EL (cell line): Measurements from ENCODE around the gene RASAL3.

Source experiments
- DNase-seq: peaks from one replicate; pipeline ENCODE4 v3.0.0-alpha.2; 2016

Gene RASAL3

GRCh38 chr19:15432629-15433518 lies 31.5 kb downstream of the RASAL3 start:
- peak; percentile 90 for DNase-seq

GRCh38 chr19:15432018-15432494 lies 32.3 kb downstream of the RASAL3 start:
- DNase-seq = no peak

GRCh38 chr19:15431396-15432017 lies 32.8 kb downstream of the RASAL3 start:
- DNase-seq = no peak

GRCh38 chr19:15430526-15431120 lies 33.7 kb downstream of the RASAL3 start:
- DNase-seq = no peak

GRCh38 chr19:15429825-15430467 lies 34.4 kb downstream of the RASAL3 start:
- DNase-seq = no peak

- no peak for DNase-seq
These were observed 35.2 kb downstream of the RASAL3 start for GRCh38 chr19:15428956-15429824.

GRCh38 chr19:15427991-15428471 lies 36.3 kb downstream of the RASAL3 start:
- no peak for DNase-seq

- no peak for DNase-seq
These were observed 37.0 kb downstream of the RASAL3 start for GRCh38 chr19:15427350-15427700.

GRCh38 chr19:15426485-15427349 lies 37.6 kb downstream of the RASAL3 start:
- no peak for DNase-seq

GRCh38 chr19:15425321-15425950 lies 38.9 kb downstream of the RASAL3 start:
- DNase-seq = no peak

GRCh38 chr19:15424692-15425272 lies 39.6 kb downstream of the RASAL3 start:
- no peak for DNase-seq

GRCh38 chr19:15424121-15424520 lies 40.2 kb downstream of the RASAL3 start:
- no peak for DNase-seq

GRCh38 chr19:15423130-15423529 lies 41.2 kb downstream of the RASAL3 start:
- no peak for DNase-seq

- DNase-seq = no peak
These were observed 41.9 kb downstream of the RASAL3 start for GRCh38 chr19:15422296-15423075.

GRCh38 chr19:15421721-15422260 lies 42.6 kb downstream of the RASAL3 start:
- DNase-seq = no peak

GRCh38 chr19:15421136-15421695 lies 43.1 kb downstream of the RASAL3 start:
- DNase-seq = no peak

GRCh38 chr19:15419413-15420025 lies 44.8 kb downstream of the RASAL3 start:
- DNase-seq = peak; percentile 25
